H9 (cell line): ENCODE measurements around the gene PLA2R1. TPM values are rescaled to one million over a fixed set of nuclear protein-coding genes. Genes with fewer than 3 reads are reported as not detected.

Experiments used
- DNase-seq: peaks from one replicate; pipeline ENCODE4 v3.0.0-alpha.2; 2017
- H2AFZ ChIP-seq: one replicate; pipeline ENCODE4 v1.6.1; 2013; ENCODE audit warnings: mild to moderate bottlenecking, low read length, control low read depth, moderate library complexity
- H2AK5ac ChIP-seq: 2 replicates; pipeline ENCODE4 v1.6.1; 2013; ENCODE audit warnings: low read length, control low read depth, mixed read lengths; ENCODE audit not compliant: insufficient read length
- H2BK120ac ChIP-seq: one replicate; pipeline ENCODE4 v1.6.1; 2013; ENCODE audit warnings: low read depth, mild to moderate bottlenecking, low read length, control low read depth, inconsistent platforms; ENCODE audit not compliant: poor library complexity, severe bottlenecking
- H2BK12ac ChIP-seq: 2 replicates; pipeline ENCODE4 v1.6.1; 2013; ENCODE audit warnings: low read length, control low read depth, mixed read lengths, low read depth; ENCODE audit not compliant: insufficient read length
- H2BK15ac ChIP-seq: 2 replicates; pipeline ENCODE4 v1.6.1; 2013; ENCODE audit warnings: low read depth, low read length, control low read depth
- H2BK20ac ChIP-seq: one replicate; pipeline ENCODE4 v1.6.1; 2013; ENCODE audit warnings: low read depth, mild to moderate bottlenecking, low read length, control low read depth, inconsistent platforms; ENCODE audit not compliant: poor library complexity, severe bottlenecking
- H2BK5ac ChIP-seq: 2 replicates; pipeline ENCODE4 v1.6.1; 2013; ENCODE audit warnings: low read length, control low read depth, mixed read lengths; ENCODE audit not compliant: insufficient read length
- H3K14ac ChIP-seq: 2 replicates; pipeline ENCODE4 v1.6.1; 2013; ENCODE audit warnings: low read length, control low read depth; ENCODE audit not compliant: insufficient read depth
- H3K18ac ChIP-seq: 2 replicates; pipeline ENCODE4 v1.6.1; 2013; ENCODE audit warnings: low read depth, mild to moderate bottlenecking, mixed read lengths, low read length, control low read depth; ENCODE audit not compliant: insufficient read length
- H3K23ac ChIP-seq: 2 replicates; pipeline ENCODE4 v1.6.1; 2013; ENCODE audit warnings: low read length, control low read depth, mixed read lengths, low read depth; ENCODE audit not compliant: insufficient read length
- H3K23me2 ChIP-seq: 2 replicates; pipeline ENCODE4 v1.6.1; 2013; ENCODE audit warnings: low read depth, mild to moderate bottlenecking, mixed read lengths, low read length, control low read depth; ENCODE audit not compliant: insufficient read length, poor library complexity, severe bottlenecking
- H3K27ac ChIP-seq: 2 replicates; pipeline ENCODE4 v1.5.1; 2013; ENCODE audit warnings: low read length, control low read depth, mixed read lengths, low read depth; ENCODE audit not compliant: insufficient read length
- H3K27me3 ChIP-seq: 2 replicates; pipeline ENCODE4 v1.6.1; 2013; ENCODE audit warnings: low read length, control low read depth, inconsistent platforms; ENCODE audit not compliant: insufficient read depth
- H3K4ac ChIP-seq: 2 replicates; pipeline ENCODE4 v1.6.1; 2013; ENCODE audit warnings: low read depth, mild to moderate bottlenecking, control low read depth, inconsistent platforms, low read length, moderate library complexity
- H3K4me1 ChIP-seq: 2 replicates; pipeline ENCODE4 v1.6.1; 2013; ENCODE audit warnings: low read length, control low read depth, inconsistent platforms; ENCODE audit not compliant: insufficient read depth
- H3K4me2 ChIP-seq: 2 replicates; pipeline ENCODE4 v1.6.1; 2013; ENCODE audit warnings: low read length, control low read depth, mixed read lengths; ENCODE audit not compliant: insufficient read length, insufficient read depth
- H3K56ac ChIP-seq: 2 replicates; pipeline ENCODE4 v1.6.1; 2013; ENCODE audit warnings: low read depth, mild to moderate bottlenecking, mixed read lengths, low read length, control low read depth; ENCODE audit not compliant: insufficient read length
- H3K79me1 ChIP-seq: 2 replicates; pipeline ENCODE4 v1.6.1; 2013; ENCODE audit warnings: low read depth, mild to moderate bottlenecking, moderate library complexity, low read length, control low read depth, inconsistent platforms; ENCODE audit not compliant: insufficient read depth, poor library complexity, severe bottlenecking
- H3K79me2 ChIP-seq: 2 replicates; pipeline ENCODE4 v1.6.1; 2013; ENCODE audit warnings: low read length, control low read depth, inconsistent platforms; ENCODE audit not compliant: insufficient read depth
- H3K9ac ChIP-seq: 2 replicates; pipeline ENCODE4 v1.6.1; 2013; ENCODE audit warnings: low read length, control low read depth, mixed read lengths; ENCODE audit not compliant: insufficient read length; ENCODE audit errors: extremely low read depth
- H3K9me3 ChIP-seq: one replicate; pipeline ENCODE4 v1.6.1; 2013; ENCODE audit warnings: low read depth, low read length, inconsistent platforms; ENCODE audit not compliant: control insufficient read depth
- H3T11ph ChIP-seq: one replicate; pipeline ENCODE4 v1.6.1; 2013; ENCODE audit warnings: mild to moderate bottlenecking, low read length, control low read depth, inconsistent platforms
- H4K20me1 ChIP-seq: one replicate; pipeline ENCODE4 v1.6.1; 2013; ENCODE audit not compliant: control insufficient read depth, insufficient read length, insufficient read depth
- H4K5ac ChIP-seq: 2 replicates; pipeline ENCODE4 v1.6.1; 2013; ENCODE audit warnings: low read depth, mild to moderate bottlenecking, mixed read lengths, low read length, control low read depth; ENCODE audit not compliant: insufficient read length
- H4K8ac ChIP-seq: replicated peaks from 2 replicates; pipeline ENCODE4 v1.6.1; 2013; ENCODE audit warnings: low read length, control low read depth, mixed read lengths, low read depth; ENCODE audit not compliant: insufficient read length
- H4K91ac ChIP-seq: 2 replicates; pipeline ENCODE4 v1.6.1; 2013; ENCODE audit warnings: low read depth, mild to moderate bottlenecking, moderate library complexity, mixed read lengths, low read length, control low read depth; ENCODE audit not compliant: insufficient read length
- H3K27ac Mint-ChIP-seq, 3 experiments: 2 replicates in 2 of 3; 3 replicates in 1 of 3; pipeline ENCODE4 v1.8.0; 2020 to 2021; ENCODE audit warnings: mixed read lengths in 3 of 3, mild to moderate bottlenecking in 1 of 3, moderate library complexity in 1 of 3
- H3K27me3 Mint-ChIP-seq: 2 replicates; pipeline ENCODE4 v1.8.0; 2021; ENCODE audit warnings: low read depth, mild to moderate bottlenecking, moderate library complexity, mixed read lengths
- H3K36me3 Mint-ChIP-seq, 3 experiments: 2 replicates in 2 of 3; 3 replicates in 1 of 3; pipeline ENCODE4 v1.8.0; 2020 to 2021; ENCODE audit warnings: low read depth in 3 of 3, mixed read lengths in 3 of 3; ENCODE audit not compliant: insufficient read depth in 1 of 3
- H3K4me1 Mint-ChIP-seq, 2 experiments: 2 replicates each; pipeline ENCODE4 v1.8.0; 2020; ENCODE audit warnings: mixed read lengths in 2 of 2
- H3K4me3 Mint-ChIP-seq, 2 experiments: 2 replicates in 1 of 2; 3 replicates in 1 of 2; pipeline ENCODE4 v1.8.0; 2020 to 2021; ENCODE audit warnings: mild to moderate bottlenecking in 2 of 2, mixed read lengths in 2 of 2, moderate library complexity in 1 of 2
- H3K9me3 Mint-ChIP-seq, 2 experiments: 2 replicates in 1 of 2; 3 replicates in 1 of 2; pipeline ENCODE4 v1.8.0; 2020; ENCODE audit warnings: mild to moderate bottlenecking in 2 of 2, mixed read lengths in 2 of 2, moderate library complexity in 1 of 2
- WGBS: extraction: QIAGEN DNeasy Blood & Tissue Kit; methylation state at CpG from one replicate; pipeline ENCODE4 v1.1.7; 2013; ENCODE audit warnings: missing lambda C conversion rate, low lambda C conversion rate, mixed read lengths; ENCODE audit not compliant: insufficient read length; ENCODE audit errors: extremely low coverage; 5-methylcytosine and 5-hydroxymethylcytosine counted together
- total RNA-seq: library from RNA; stranded (reverse); gene quantifications from 2 replicates; pipeline ENCODE4 v1.2.1, GENCODE V29; 2021
- TF ChIP-seq, protein P1 (sequence below): fragments of 200-600 bp; sonication (generic); conservative IDR thresholded peaks from 3 replicates; pipeline ENCODE4 v1.8.0; 2021; ENCODE audit warnings: antibody characterized with exemption, mild to moderate bottlenecking

PLA2R1 gene
- total RNA-seq, 1 experiment from 2014 or later: 0.83 TPM

DNA sequence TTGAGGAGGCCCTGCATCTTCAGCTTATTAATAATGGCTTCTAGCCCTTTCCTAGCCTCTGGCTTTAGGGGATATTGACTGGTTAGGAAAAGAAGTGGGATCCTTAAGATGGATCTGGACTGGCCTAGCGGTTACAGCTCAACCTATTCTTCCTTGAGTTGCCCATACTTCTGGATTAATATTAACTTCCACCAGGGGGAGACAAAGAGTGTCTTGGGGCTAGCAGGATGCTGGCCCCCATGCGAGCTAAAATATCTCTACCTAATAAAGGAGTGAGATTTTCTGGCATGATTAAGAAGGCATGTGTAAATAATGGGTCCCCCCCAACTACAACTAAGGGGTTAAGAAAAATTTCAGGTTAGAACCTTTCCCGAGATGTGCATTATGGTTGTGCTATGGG, 23.2 kb upstream of the PLA2R1 start:
- H3K9me3 Mint-ChIP-seq: peaks cover 53 to 69% of the 10 kb centered on the region in 2 experiments
- H3K4me1 Mint-ChIP-seq: no peaks in the 10 kb centered on the region
- no peaks in the 10 kb centered on the region for H3K79me2 ChIP-seq
- H3K9me3 ChIP-seq: peaks cover 42% of the 10 kb centered on the region
- no peak overlapping the region for H2AK5ac ChIP-seq
- no peak overlapping the region for H3K4me3 Mint-ChIP-seq
- no peak overlapping the region for H3K56ac ChIP-seq
- H4K5ac ChIP-seq: no peak overlapping the region
- no peak overlapping the region for H2BK120ac ChIP-seq
- no peaks in the 10 kb centered on the region for H3K79me1 ChIP-seq
- H3K4ac ChIP-seq: no peak overlapping the region
- DNase-seq: no peak
- no peak overlapping the region for H2AFZ ChIP-seq
- H3K27me3 ChIP-seq: no peaks in the 10 kb centered on the region
- H3K36me3 Mint-ChIP-seq: peaks cover 27 to 44% (median 41%) of the 10 kb centered on the region in 3 experiments
- H3K18ac ChIP-seq: no peak overlapping the region
- H3K9ac ChIP-seq: no peak overlapping the region
- TF ChIP-seq, protein P1, sequence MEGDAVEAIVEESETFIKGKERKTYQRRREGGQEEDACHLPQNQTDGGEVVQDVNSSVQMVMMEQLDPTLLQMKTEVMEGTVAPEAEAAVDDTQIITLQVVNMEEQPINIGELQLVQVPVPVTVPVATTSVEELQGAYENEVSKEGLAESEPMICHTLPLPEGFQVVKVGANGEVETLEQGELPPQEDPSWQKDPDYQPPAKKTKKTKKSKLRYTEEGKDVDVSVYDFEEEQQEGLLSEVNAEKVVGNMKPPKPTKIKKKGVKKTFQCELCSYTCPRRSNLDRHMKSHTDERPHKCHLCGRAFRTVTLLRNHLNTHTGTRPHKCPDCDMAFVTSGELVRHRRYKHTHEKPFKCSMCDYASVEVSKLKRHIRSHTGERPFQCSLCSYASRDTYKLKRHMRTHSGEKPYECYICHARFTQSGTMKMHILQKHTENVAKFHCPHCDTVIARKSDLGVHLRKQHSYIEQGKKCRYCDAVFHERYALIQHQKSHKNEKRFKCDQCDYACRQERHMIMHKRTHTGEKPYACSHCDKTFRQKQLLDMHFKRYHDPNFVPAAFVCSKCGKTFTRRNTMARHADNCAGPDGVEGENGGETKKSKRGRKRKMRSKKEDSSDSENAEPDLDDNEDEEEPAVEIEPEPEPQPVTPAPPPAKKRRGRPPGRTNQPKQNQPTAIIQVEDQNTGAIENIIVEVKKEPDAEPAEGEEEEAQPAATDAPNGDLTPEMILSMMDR: peak; percentile 44; the same call in 1 of the 3 replicates
- no peak overlapping the region for H2BK5ac ChIP-seq
- H4K8ac ChIP-seq: no peak overlapping the region
- no peak overlapping the region for H4K91ac ChIP-seq
- no peak overlapping the region for H3K4me2 ChIP-seq
- H3K27ac ChIP-seq: no peak overlapping the region
- no peak overlapping the region for H3K23ac ChIP-seq
- H4K20me1 ChIP-seq: no peaks in the 10 kb centered on the region
- no peaks in the 10 kb centered on the region for H3K4me1 ChIP-seq
- no peak overlapping the region for H2BK15ac ChIP-seq
- no peak overlapping the region for H3K14ac ChIP-seq
- H2BK20ac ChIP-seq: no peak overlapping the region
- WGBS: no CpG with 5 or more reads among the region's 3 CpGs
- no peak overlapping the region for H2BK12ac ChIP-seq
- H3K27me3 Mint-ChIP-seq: peaks cover 5% of the 10 kb centered on the region
- no peak overlapping the region for H3K27ac Mint-ChIP-seq
- no peak overlapping the region for H3T11ph ChIP-seq
- H3K23me2 ChIP-seq: no peaks in the 10 kb centered on the region
